GM19438 (cell line): ENCODE measurements around the gene USP17L18.
"Not testable (repeated sequence)": the region's sequence is repeated elsewhere in the genome, so short reads cannot be mapped to it uniquely, and the experiment has no call there.

Experiments
- ATAC-seq: cut with Tn5 transposase; IDR thresholded peaks from one replicate; pipeline ENCODE4 v1.9.1; 2021; ENCODE audit warnings: low read depth; ENCODE audit not compliant: unreplicated experiment

The USP17L18 gene

GRCh38 chr4:9247953-9248680 is at the start of gene USP17L18:
Gene USP17L18 (plus strand): TSS chr4:9248630. CDS start chr4:9248630, 0 bp downstream.
- ATAC-seq, result not testable (repeated sequence)

GRCh38 chr4:9210357-9210756 is 38.1 kb upstream of the USP17L18 start, which contains the start of gene USP17L10:
Gene USP17L10 (plus strand): TSS chr4:9210657. CDS start chr4:9210657, 0 bp downstream.
- not testable (repeated sequence) for ATAC-seq

- ATAC-seq, result not testable (repeated sequence)
Observed at GRCh38 chr4:9214701-9215100, 33.7 kb upstream of the USP17L18 start.

GRCh38 chr4:9215105-9215504 is 33.3 kb upstream of the USP17L18 start, which contains the start of gene USP17L11:
Gene USP17L11 (plus strand): TSS chr4:9215405. CDS start chr4:9215405, 0 bp downstream.
- ATAC-seq, result not testable (repeated sequence)

- not testable (repeated sequence) for ATAC-seq
Observed at GRCh38 chr4:9219852-9220251, 28.6 kb upstream of the USP17L18 start, which contains the start of gene USP17L12. Gene USP17L12 (plus strand): TSS chr4:9220152. CDS start chr4:9220152, 0 bp downstream.

- not testable (repeated sequence) for ATAC-seq
Observed at GRCh38 chr4:9224596-9224995, 23.8 kb upstream of the USP17L18 start, which contains the start of gene USP17L13. Gene USP17L13 (plus strand): TSS chr4:9224896. CDS start chr4:9224896, 0 bp downstream.

- ATAC-seq, result not testable (repeated sequence)
Observed at GRCh38 chr4:9230249-9230648, 18.2 kb upstream of the USP17L18 start.

GRCh38 chr4:9234085-9234484 is 14.3 kb upstream of the USP17L18 start, which contains the start of gene USP17L15:
Gene USP17L15 (plus strand): TSS chr4:9234385. CDS start chr4:9234385, 0 bp downstream.
- not testable (repeated sequence) for ATAC-seq

- not testable (repeated sequence) for ATAC-seq
Observed at GRCh38 chr4:9238461-9238860, 10.0 kb upstream of the USP17L18 start.

- ATAC-seq, result not testable (repeated sequence)
Observed at GRCh38 chr4:9243579-9243978, 4.9 kb upstream of the USP17L18 start, which contains the start of gene USP17L17. Gene USP17L17 (plus strand): TSS chr4:9243879. CDS start chr4:9243879, 0 bp downstream.

GRCh38 chr4:9253078-9253477 is 4.6 kb downstream of the USP17L18 start, which contains the start of gene USP17L19:
Gene USP17L19 (plus strand): TSS chr4:9253378. CDS start chr4:9253378, 0 bp downstream.
- ATAC-seq, result not testable (repeated sequence)

- ATAC-seq, result not testable (repeated sequence)
Observed at GRCh38 chr4:9257824-9258223, 9.4 kb downstream of the USP17L18 start, which contains the start of gene USP17L20. Gene USP17L20 (plus strand): TSS chr4:9258124. CDS start chr4:9258124, 0 bp downstream.

- ATAC-seq, result not testable (repeated sequence)
Observed at GRCh38 chr4:9262572-9262971, 14.1 kb downstream of the USP17L18 start, which contains the start of gene USP17L21. Gene USP17L21 (plus strand): TSS chr4:9262872. CDS start chr4:9262872, 0 bp downstream.

- ATAC-seq, result not testable (repeated sequence)
Observed at GRCh38 chr4:9267319-9267718, 18.9 kb downstream of the USP17L18 start, which contains the start of gene USP17L22. Gene USP17L22 (plus strand): TSS chr4:9267619. CDS start chr4:9267619, 0 bp downstream.

- ATAC-seq, result not testable (repeated sequence)
Observed at GRCh38 chr4:9271719-9272118, 23.3 kb downstream of the USP17L18 start.
